Measurements from ENCODE around the gene ZNF653. TPM values are rescaled to one million over a fixed set of nuclear protein-coding genes. Genes with fewer than 3 reads are reported as not detected.
"Not testable (repeated sequence)": the region's sequence is repeated elsewhere in the genome, so short reads cannot be mapped to it uniquely, and the experiment has no call there.

Gene ZNF653
- total and polyA plus RNA-seq, 2 of the 8 experiments (the other 6 are each of a cell fraction or from before 2014, with no cell fraction given): 7.0 to 7.9 TPM

DNA sequence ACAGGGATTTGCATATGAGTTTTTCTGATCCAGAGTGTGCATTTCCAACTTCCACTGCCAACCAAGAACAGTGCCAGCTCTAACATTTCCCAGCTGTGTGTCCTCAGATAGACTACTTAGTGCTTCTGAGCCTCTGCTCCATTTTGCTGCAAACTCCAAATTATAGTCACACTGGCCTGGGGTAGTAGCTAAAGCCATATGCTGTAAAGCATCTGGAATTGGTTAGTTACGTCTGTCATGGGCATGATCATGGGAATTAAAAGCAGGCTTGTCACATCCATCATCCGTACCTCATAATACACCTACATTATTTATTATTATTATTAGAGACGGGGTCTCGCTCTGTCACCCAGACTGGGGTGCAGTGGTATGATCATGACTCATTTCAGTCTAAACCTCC lies 31.9 kb downstream of the ZNF653 start (continued):
- TF ChIP-seq EP300 (IDR thresholded peaks at IDR 0.05; ENCODE audit: borderline replicate concordance in 1 of 2, low read depth in 2 of 2, low read length in 2 of 2) (no peak), SP4 (IDR thresholded peaks at IDR 0.05; ENCODE audit: low read length) (no peak), ASH2L (IDR thresholded peaks at IDR 0.05; ENCODE audit: low read length) (no peak), RFX5 (IDR thresholded peaks at IDR 0.05; ENCODE audit: borderline replicate concordance, low read depth, low read length) (no peak), NANOG (IDR thresholded peaks at IDR 0.05; ENCODE audit: insufficient read depth, low read depth, low read length, poor library complexity, severe bottlenecking) (no peak), TAF7 (optimal IDR thresholded peaks at IDR 0.05; ENCODE audit: borderline replicate concordance, low read depth, low read length) (no peak), POLR2AphosphoS5 (IDR thresholded peaks at IDR 0.05; ENCODE audit: low read depth, low read length) (no peak)
- TF ChIP-seq, protein P1, sequence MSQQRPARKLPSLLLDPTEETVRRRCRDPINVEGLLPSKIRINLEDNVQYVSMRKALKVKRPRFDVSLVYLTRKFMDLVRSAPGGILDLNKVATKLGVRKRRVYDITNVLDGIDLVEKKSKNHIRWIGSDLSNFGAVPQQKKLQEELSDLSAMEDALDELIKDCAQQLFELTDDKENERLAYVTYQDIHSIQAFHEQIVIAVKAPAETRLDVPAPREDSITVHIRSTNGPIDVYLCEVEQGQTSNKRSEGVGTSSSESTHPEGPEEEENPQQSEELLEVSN (IDR thresholded peaks at IDR 0.05): no peak

DNA sequence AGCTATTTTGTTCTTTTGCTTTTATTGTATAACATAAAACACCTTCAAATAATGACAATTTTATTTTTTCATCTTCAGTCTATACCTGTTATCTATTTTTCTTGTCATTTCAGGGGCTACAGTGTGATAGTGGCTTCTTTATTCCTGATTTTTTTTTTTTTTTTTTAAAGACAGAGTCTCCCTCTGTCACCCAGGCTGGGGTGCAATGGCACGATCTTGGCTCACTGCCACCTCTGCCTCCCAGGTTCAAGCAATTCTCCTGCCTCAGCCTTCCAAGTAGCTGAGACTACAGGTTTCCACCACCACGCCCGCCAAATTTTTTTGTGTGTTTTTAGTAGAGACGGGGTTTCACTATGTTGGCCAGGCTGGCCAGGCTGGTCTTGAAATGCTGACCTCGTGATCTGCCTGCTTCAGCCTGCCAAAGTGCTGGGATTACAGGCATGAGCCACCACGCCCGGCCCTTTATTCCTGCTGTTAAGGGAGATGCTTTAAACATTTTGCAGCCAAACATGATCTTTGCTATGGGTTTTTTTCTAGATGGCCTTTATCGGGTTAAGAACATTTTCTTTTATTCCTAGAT lies 37.3 kb downstream of the ZNF653 start:
- H3K79me1 ChIP-seq (ENCODE audit: low read depth, low read length); H3K14ac ChIP-seq (ENCODE audit: insufficient read length); H3K9ac ChIP-seq (replicated peaks in 1 of 4; ENCODE audit: extremely low read depth in 1 of 4, low read depth in 3 of 4, low read length in 3 of 4); H2AFZ ChIP-seq (ENCODE audit: low read length); FAIRE-seq; H2BK120ac ChIP-seq (replicated peaks; ENCODE audit: low read depth, low read length); H3K4ac ChIP-seq (replicated peaks; ENCODE audit: insufficient read length, low read depth, low read length); DNase-seq (ENCODE audit: low read depth in 1 of 2, low spot score in 2 of 2); H2BK12ac ChIP-seq (ENCODE audit: low read depth, low read length); H4K5ac ChIP-seq (ENCODE audit: insufficient read length, low read depth, low read length); H3K27ac ChIP-seq (ENCODE audit: low read depth, low read length); H3K79me2 ChIP-seq (ENCODE audit: control insufficient read depth in 1 of 2, insufficient read depth in 2 of 2, low read length in 2 of 2); H2BK5ac ChIP-seq (ENCODE audit: low read depth, low read length); H3K23me2 ChIP-seq (ENCODE audit: low read depth, low read length); H3K56ac ChIP-seq (replicated peaks; ENCODE audit: insufficient read length, low read depth, low read length); H2BK15ac ChIP-seq (ENCODE audit: low read length); H2BK20ac ChIP-seq (ENCODE audit: low read length); H2AK5ac ChIP-seq (ENCODE audit: low read depth, low read length); H3K18ac ChIP-seq (ENCODE audit: extremely low read depth, low read length); H4K20me1 ChIP-seq (replicated peaks in 1 of 2; ENCODE audit: control insufficient read depth in 1 of 2, insufficient read depth in 2 of 2, low read length in 2 of 2); H3K23ac ChIP-seq (ENCODE audit: insufficient read length); H3K27me3 ChIP-seq (replicated peaks in 1 of 4; ENCODE audit: control insufficient read depth in 3 of 4, extremely low read depth in 1 of 4, insufficient read depth in 3 of 4, low read length in 3 of 4); H4K91ac ChIP-seq (replicated peaks; ENCODE audit: insufficient read length, low read length); H3K4me3 ChIP-seq (ENCODE audit: extremely low read depth in 1 of 4, insufficient read depth in 2 of 4, low read depth in 3 of 4, low read length in 4 of 4); H3K36me3 ChIP-seq (ENCODE audit: control insufficient read depth in 2 of 4, insufficient read depth in 4 of 4, low read length in 3 of 4); H3K9me3 ChIP-seq (ENCODE audit: insufficient read depth in 2 of 2, low read depth in 1 of 2, low read length in 1 of 2); H3K4me2 ChIP-seq (ENCODE audit: insufficient read depth in 1 of 2, low read depth in 2 of 2, low read length in 2 of 2); H4K8ac ChIP-seq (ENCODE audit: extremely low read depth, insufficient read depth, low read length): not testable (repeated sequence)
- 92% methylated on average over 7 of the region's 8 CpGs; no CpG with 5 or more reads in 1 of the 2 experiments for WGBS, 2 experiments (ENCODE audit: extremely low coverage in 1 of 2, insufficient coverage in 1 of 2, insufficient read length in 1 of 2, insufficient replicate concordance in 2 of 2, low coverage in 1 of 2, low lambda C conversion rate in 2 of 2, missing lambda C conversion rate in 1 of 2)
- H3K4me1 ChIP-seq (replicated peaks in 1 of 4; ENCODE audit: control insufficient read depth in 3 of 4, insufficient read depth in 4 of 4, low read length in 3 of 4): peaks cover 4 to 15% (median 10%) of the 10 kb centered on the region in 4 experiments; a peak in 6 of 7 replicates
- ChIA-PET POLR2A (ENCODE audit: partially characterized antibody) (interaction anchor here (1.3 to 1.7 kb wide), 2 partner anchors 13 to 83 kb away, joined by 3 read pairs; no protein-coding TSS in a partner anchor), CTCF (ENCODE audit: partially characterized antibody) (interaction anchor here (0.7 to 3.4 kb wide), 7 partner anchors 10 to 229 kb away, joined by 3 to 17 read pairs (median 4); partner anchors contain the start of genes ODAD3 and PRKCSH)
